Activated CD4-positive, alpha-beta memory T cell treated with anti-CD3 and anti-CD28 coated beads, Interleukin-2, amount 10 ng/mL, durations not matched to agents 7 days and 5 days (primary cell): ENCODE results near the gene NSUN2. TPM values are rescaled to one million over a fixed set of nuclear protein-coding genes. Genes with fewer than 3 reads are reported as not detected.
"Not testable (repeated sequence)": the region's sequence is repeated elsewhere in the genome, so short reads cannot be mapped to it uniquely, and the experiment has no call there.

ENCODE experiments used
- CTCF ChIA-PET: fragments of 350-600 bp; sonication (Branson Sonifier 250); formaldehyde crosslinking; loops from one replicate; lab custom pipeline; 2021; ENCODE audit warnings: antibody characterized with exemption, inconsistent platforms; lab: Charles Lee
- POLR2A ChIA-PET: fragments of 350-600 bp; sonication (Branson Sonifier 250); formaldehyde crosslinking; loops from one replicate; lab custom pipeline; 2021; ENCODE audit warnings: antibody characterized with exemption; lab: Charles Lee
- DNase-seq: peaks from one replicate; pipeline ENCODE4 v3.0.0-alpha.2; 2020
- H3K27ac Mint-ChIP-seq: one replicate; pipeline ENCODE4 v1.8.0; 2021; ENCODE audit warnings: mild to moderate bottlenecking, mixed read lengths
- H3K27me3 Mint-ChIP-seq: one replicate; pipeline ENCODE4 v1.8.0; 2021; ENCODE audit warnings: mixed read lengths
- H3K36me3 Mint-ChIP-seq: one replicate; pipeline ENCODE4 v1.8.0; 2021; ENCODE audit warnings: low read depth, mixed read lengths
- H3K4me1 Mint-ChIP-seq: one replicate; pipeline ENCODE4 v1.8.0; 2021; ENCODE audit warnings: mixed read lengths
- H3K4me3 Mint-ChIP-seq: one replicate; pipeline ENCODE4 v1.8.0; 2021; ENCODE audit warnings: mild to moderate bottlenecking, mixed read lengths
- H3K9me3 Mint-ChIP-seq: one replicate; pipeline ENCODE4 v1.8.0; 2021; ENCODE audit warnings: mixed read lengths
- total RNA-seq, 2 experiments: library from RNA; stranded (reverse); gene quantifications; one replicate each; pipeline ENCODE4 v1.2.3, GENCODE V29; 2021

Gene NSUN2
- total RNA-seq, 2 experiments from 2014 or later: 63.5 to 73.3 TPM

- H3K36me3 Mint-ChIP-seq: no peaks in the 10 kb centered on the region
Observed at GRCh38 chr5:6573651-6574101, 59.2 kb downstream of the NSUN2 start.

GRCh38 chr5:6572825-6573380 lies 59.9 kb downstream of the NSUN2 start:
- Mint-ChIP-seq H3K9me3 (no peaks in the 10 kb centered on the region), H3K4me1 (no peaks in the 10 kb centered on the region), H3K27me3 (peaks cover 4% of the 10 kb centered on the region), H3K36me3 (no peaks in the 10 kb centered on the region), H3K27ac (no peak overlapping the region), H3K4me3 (no peak overlapping the region)
- ChIA-PET CTCF (no interaction called here), POLR2A (no interaction called here)
- DNase-seq: no peak

More at GRCh38 chr5:6573651-6574101, 59.2 kb downstream of the NSUN2 start:
- Mint-ChIP-seq H3K4me3 (no peak overlapping the region), H3K27me3 (peaks cover 5% of the 10 kb centered on the region), H3K9me3 (no peaks in the 10 kb centered on the region), H3K27ac (no peak overlapping the region), H3K4me1 (no peaks in the 10 kb centered on the region)
- DNase-seq: no peak
- ChIA-PET POLR2A (no interaction called here), CTCF (no interaction called here)

GRCh38 chr5:6572086-6572824 lies 60.6 kb downstream of the NSUN2 start:
- ChIA-PET POLR2A (no interaction called here), CTCF (no interaction called here)
- Mint-ChIP-seq H3K4me1 (no peaks in the 10 kb centered on the region), H3K27me3 (peaks cover 3% of the 10 kb centered on the region), H3K27ac (no peak overlapping the region), H3K36me3 (no peaks in the 10 kb centered on the region), H3K4me3 (no peak overlapping the region), H3K9me3 (no peaks in the 10 kb centered on the region)
- DNase-seq: no peak

GRCh38 chr5:6571607-6572006 lies 61.2 kb downstream of the NSUN2 start:
- POLR2A ChIA-PET, H3K4me3 Mint-ChIP-seq, H3K9me3 Mint-ChIP-seq, H3K27me3 Mint-ChIP-seq, H3K36me3 Mint-ChIP-seq, H3K27ac Mint-ChIP-seq, DNase-seq, H3K4me1 Mint-ChIP-seq, CTCF ChIA-PET: not testable (repeated sequence)

DNA sequence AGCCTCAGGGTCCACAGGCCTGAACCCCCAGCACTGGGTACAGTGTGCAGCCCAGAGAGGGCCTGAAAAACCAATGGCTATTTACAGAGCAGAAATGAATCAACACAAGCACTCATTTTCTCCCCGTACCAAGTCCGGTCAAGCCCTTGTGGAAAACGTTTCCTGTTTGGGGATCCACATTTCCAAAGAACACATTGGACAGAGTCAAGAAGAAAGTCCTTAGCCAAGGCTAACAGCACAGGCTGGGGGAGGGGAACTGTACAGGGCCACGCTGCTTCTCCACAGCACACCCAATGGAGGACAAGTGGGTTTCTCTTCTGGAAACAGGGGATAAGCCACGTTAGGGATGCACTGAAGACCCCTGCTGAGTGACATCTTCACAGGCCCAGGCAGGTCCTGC lies 62.3 kb downstream of the NSUN2 start:
- Mint-ChIP-seq H3K36me3 (no peaks in the 10 kb centered on the region), H3K4me1 (no peaks in the 10 kb centered on the region), H3K9me3 (no peaks in the 10 kb centered on the region), H3K27ac (no peak overlapping the region), H3K4me3 (no peak overlapping the region), H3K27me3 (peaks cover under 1% of the 10 kb centered on the region)
- DNase-seq: no peak
- ChIA-PET POLR2A (no interaction called here), CTCF (no interaction called here)

DNA sequence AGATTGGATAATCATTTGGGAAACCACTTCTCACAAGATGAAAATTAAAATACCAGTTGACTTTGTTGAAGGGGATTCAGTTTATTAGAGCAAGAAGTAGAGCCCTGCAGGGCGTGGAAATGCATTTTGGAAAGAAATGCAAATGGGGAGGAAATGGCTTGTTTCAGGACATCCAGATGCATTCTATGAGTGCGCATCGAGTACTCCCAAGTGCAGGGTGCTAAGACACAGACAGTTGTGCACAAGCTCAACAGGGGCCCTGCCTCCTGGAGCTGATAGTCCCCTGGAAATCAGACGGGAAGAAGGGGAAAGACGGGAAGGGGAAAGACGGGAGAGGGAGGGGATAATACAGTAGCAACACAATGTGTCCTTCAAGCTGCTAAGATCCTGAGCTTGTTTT lies 64.0 kb downstream of the NSUN2 start:
- DNase-seq: no peak
- Mint-ChIP-seq H3K9me3 (no peaks in the 10 kb centered on the region), H3K4me3 (no peak overlapping the region), H3K27ac (no peak overlapping the region), H3K4me1 (no peaks in the 10 kb centered on the region), H3K27me3 (peaks cover 2% of the 10 kb centered on the region), H3K36me3 (no peaks in the 10 kb centered on the region)
- ChIA-PET CTCF (no interaction called here), POLR2A (no interaction called here)

DNA sequence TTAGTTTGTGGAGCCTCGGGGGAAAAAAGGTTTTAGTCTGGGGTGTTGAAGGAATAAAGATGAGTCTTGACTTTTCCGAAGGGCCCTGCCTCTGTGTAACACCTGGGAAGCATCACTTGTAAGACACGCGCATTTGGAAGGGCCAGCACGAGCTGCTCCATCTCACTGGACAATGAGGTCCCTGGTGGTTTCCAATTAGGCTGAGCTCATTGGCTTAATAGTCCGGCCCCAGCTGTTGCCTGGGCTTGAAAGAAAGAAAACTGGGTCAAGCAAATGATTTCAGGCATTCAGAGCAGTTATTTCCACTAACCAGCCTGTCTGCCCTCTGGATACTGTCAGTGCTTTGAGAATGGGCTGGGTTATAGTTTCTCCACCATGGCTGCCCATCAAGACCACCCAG lies 64.5 kb downstream of the NSUN2 start:
- H3K4me3 Mint-ChIP-seq: no peak overlapping the region
- H3K4me1 Mint-ChIP-seq: no peaks in the 10 kb centered on the region
- H3K36me3 Mint-ChIP-seq: no peaks in the 10 kb centered on the region
- ChIA-PET POLR2A (no interaction called here), CTCF (no interaction called here)
- no peak overlapping the region for H3K27ac Mint-ChIP-seq
- peaks cover 7% of the 10 kb centered on the region for H3K27me3 Mint-ChIP-seq
- DNase-seq: no peak
- no peaks in the 10 kb centered on the region for H3K9me3 Mint-ChIP-seq

DNA sequence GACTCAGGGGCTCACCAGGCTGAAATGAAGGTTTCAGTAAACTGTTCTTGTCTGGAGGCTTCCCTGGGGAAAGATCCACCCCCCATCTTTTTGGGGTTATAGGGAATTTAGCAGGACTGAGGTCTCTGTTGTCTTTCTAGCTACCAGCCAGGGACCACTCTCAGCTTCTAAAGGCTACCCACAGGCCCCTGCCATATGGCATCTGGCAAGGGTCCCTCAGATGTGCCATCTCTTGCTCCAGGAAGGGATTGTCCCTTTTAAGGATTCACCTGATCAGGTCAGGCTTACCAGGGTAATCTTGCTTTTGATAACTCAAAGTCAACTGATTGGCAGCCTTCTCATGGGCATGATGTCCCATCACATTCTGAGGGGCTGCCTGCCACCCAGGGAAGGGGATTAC lies 65.0 kb downstream of the NSUN2 start:
- Mint-ChIP-seq H3K27ac (no peak overlapping the region), H3K36me3 (no peaks in the 10 kb centered on the region), H3K27me3 (peaks cover 8% of the 10 kb centered on the region), H3K4me3 (no peak overlapping the region), H3K4me1 (no peaks in the 10 kb centered on the region), H3K9me3 (no peaks in the 10 kb centered on the region)
- CTCF ChIA-PET: no interaction called here
- no peak for DNase-seq
- POLR2A ChIA-PET: no interaction called here

DNA sequence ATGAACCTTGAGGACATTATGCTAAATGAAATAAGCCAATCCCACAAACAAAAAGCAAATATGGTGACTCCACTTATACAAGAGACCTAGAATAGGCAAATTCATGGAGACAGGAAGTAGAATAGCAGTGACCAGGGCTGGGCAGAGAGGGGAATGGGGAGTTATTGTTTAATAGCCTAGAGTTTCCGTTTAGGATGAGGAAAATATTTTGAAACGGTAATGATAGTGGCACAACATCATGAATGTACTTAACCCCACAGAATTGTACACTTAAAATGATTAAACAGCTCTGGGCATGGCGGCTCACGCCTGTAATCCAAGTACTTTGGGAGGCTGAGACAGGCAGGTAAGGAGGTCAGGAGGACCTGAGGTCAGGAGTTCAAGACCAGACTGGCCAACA lies 65.8 kb downstream of the NSUN2 start:
- H3K27ac Mint-ChIP-seq: no peak overlapping the region
- no peaks in the 10 kb centered on the region for H3K4me1 Mint-ChIP-seq
- H3K27me3 Mint-ChIP-seq: peaks cover 12% of the 10 kb centered on the region
- H3K36me3 Mint-ChIP-seq: no peaks in the 10 kb centered on the region
- ChIA-PET CTCF (no interaction called here), POLR2A (no interaction called here)
- no peak for DNase-seq
- H3K9me3 Mint-ChIP-seq: no peaks in the 10 kb centered on the region
- H3K4me3 Mint-ChIP-seq: no peak overlapping the region

DNA sequence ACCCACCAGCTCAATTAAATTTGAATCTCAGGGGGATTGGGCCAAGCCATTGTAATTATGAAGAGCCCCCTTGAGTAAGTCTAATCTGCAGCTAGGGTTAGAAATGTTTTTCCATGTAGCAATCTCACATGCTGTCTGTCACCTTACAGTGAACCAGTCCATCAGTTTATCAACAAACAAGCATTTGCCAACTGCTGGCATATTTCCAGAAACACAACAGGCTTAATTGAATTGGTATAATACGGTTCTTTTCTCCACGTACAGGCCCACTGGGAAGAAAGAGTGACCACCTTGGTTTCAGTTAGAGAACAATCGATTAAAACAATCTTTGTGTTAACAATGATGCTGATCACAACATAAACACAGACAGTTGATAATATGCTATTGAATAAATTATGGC lies 67.4 kb downstream of the NSUN2 start:
- DNase-seq: no peak
- Mint-ChIP-seq H3K27ac (no peak overlapping the region), H3K36me3 (no peaks in the 10 kb centered on the region), H3K27me3 (peaks cover 16% of the 10 kb centered on the region), H3K4me3 (no peak overlapping the region), H3K4me1 (no peaks in the 10 kb centered on the region), H3K9me3 (no peaks in the 10 kb centered on the region)
- CTCF ChIA-PET: no interaction called here
- POLR2A ChIA-PET: no interaction called here

DNA sequence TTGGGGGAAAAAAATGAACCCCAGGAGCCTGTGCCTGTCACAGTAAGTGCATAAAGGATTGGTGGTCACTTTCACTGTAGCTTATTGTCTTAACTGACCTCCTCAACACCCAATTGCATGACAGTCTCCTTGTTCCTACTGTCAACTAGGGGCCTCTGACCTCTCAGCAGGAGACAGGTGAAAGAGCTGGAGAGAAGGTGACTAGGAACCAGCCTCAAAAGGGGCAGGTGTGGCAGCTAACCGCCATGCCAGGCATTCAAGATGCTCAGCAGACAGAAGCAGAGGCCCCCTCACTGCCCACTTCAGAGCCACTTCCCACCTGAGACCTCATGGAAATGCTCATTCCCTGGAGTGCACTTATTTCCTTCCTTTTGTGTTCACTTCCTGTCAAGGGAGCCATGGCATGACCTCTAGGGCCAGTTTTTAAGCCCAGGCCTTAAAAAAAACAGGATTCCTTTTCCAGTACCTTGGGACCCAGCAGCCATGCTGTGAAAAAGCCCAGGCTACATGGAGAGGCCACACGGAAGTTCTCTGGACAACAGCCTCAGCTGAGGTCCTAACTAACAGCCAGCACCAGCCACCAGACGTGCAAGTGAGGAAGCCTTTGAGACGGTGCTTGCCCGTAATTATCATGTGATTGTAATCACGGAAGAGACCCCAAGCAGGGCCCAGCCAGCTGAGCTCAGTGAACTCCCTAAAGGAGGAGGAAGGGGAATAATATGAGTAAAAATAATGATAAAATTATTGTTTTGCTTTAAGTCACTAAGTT lies 74.9 kb downstream of the NSUN2 start:
- Mint-ChIP-seq H3K27ac (no peak overlapping the region), H3K9me3 (no peaks in the 10 kb centered on the region), H3K4me1 (no peaks in the 10 kb centered on the region), H3K36me3 (no peaks in the 10 kb centered on the region), H3K27me3 (peaks cover 16% of the 10 kb centered on the region), H3K4me3 (no peak overlapping the region)
- POLR2A ChIA-PET: no interaction called here
- CTCF ChIA-PET: no interaction called here
- no peak for DNase-seq

DNA sequence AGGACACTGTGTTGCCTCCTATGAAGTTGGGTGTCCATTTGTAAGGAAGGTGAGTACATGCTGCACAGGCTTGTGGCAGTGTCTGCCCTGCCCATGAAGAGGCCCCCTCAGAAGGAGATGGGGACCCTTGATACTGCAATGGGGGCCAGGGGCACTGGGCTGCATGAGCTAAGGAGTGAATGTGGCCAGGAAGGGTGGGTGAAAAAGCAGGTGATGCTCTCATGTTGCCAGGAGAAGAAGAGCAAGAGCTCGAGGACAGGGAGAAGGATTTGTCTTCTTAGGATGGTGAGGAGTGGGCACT lies 76.1 kb downstream of the NSUN2 start:
- no peak overlapping the region for H3K4me3 Mint-ChIP-seq
- POLR2A ChIA-PET: no interaction called here
- peaks cover 10% of the 10 kb centered on the region for H3K27me3 Mint-ChIP-seq
- no peaks in the 10 kb centered on the region for H3K36me3 Mint-ChIP-seq
- H3K27ac Mint-ChIP-seq: no peak overlapping the region
- no peak for DNase-seq
- H3K9me3 Mint-ChIP-seq: no peaks in the 10 kb centered on the region
- CTCF ChIA-PET: no interaction called here
- H3K4me1 Mint-ChIP-seq: no peaks in the 10 kb centered on the region

DNA sequence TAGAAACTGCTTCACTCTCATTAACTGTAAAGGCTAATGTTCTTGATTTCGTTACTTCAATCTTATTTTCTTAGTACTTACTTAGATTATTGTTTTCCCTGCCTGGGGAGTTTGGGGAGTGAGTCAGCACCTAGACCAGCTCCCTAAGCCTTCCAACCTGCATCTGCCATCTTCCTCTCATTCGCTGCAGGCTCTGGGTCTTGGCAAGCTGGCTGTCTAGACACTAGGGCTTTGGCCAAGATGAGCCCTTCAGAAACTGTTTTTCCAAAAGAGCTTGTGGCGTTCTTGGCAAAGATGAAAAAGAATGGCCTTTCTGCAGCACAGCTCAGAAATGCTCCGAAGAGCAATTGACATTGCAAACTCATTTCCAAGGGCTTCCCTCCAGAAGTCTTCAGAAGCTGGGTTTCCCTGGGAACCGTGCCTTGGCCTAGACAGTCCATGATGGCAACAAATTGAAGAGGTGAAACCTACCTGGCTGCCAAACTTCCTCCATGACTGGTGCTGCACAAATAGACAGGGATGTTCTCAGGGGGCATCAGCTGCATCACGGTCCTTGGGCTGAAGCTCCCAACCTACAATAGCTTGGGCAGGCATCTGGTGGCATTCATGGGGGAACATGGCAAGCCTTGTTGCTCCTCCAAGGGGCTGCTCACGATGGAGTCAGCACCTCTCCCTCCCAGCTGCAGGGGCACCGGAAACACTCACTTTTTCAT lies 76.6 kb downstream of the NSUN2 start:
- H3K36me3 Mint-ChIP-seq: no peaks in the 10 kb centered on the region
- H3K27me3 Mint-ChIP-seq: peaks cover 7% of the 10 kb centered on the region
- H3K9me3 Mint-ChIP-seq: no peaks in the 10 kb centered on the region
- POLR2A ChIA-PET: no interaction called here
- no peak for DNase-seq
- no peaks in the 10 kb centered on the region for H3K4me1 Mint-ChIP-seq
- H3K4me3 Mint-ChIP-seq: no peak overlapping the region
- H3K27ac Mint-ChIP-seq: no peak overlapping the region
- CTCF ChIA-PET: no interaction called here
